NOMO-1 (cell line): Measurements from ENCODE around the gene SLC5A9.
"Not testable (repeated sequence)": the region's sequence is repeated elsewhere in the genome, so short reads cannot be mapped to it uniquely, and the experiment has no call there.

ENCODE experiments used
- DNase-seq, 2 experiments: peaks; one replicate each; lab custom pipeline; 2025; ENCODE audit not compliant: unreplicated experiment in 2 of 2; lab: John Stamatoyannopoulos, UW

Gene SLC5A9

DNA sequence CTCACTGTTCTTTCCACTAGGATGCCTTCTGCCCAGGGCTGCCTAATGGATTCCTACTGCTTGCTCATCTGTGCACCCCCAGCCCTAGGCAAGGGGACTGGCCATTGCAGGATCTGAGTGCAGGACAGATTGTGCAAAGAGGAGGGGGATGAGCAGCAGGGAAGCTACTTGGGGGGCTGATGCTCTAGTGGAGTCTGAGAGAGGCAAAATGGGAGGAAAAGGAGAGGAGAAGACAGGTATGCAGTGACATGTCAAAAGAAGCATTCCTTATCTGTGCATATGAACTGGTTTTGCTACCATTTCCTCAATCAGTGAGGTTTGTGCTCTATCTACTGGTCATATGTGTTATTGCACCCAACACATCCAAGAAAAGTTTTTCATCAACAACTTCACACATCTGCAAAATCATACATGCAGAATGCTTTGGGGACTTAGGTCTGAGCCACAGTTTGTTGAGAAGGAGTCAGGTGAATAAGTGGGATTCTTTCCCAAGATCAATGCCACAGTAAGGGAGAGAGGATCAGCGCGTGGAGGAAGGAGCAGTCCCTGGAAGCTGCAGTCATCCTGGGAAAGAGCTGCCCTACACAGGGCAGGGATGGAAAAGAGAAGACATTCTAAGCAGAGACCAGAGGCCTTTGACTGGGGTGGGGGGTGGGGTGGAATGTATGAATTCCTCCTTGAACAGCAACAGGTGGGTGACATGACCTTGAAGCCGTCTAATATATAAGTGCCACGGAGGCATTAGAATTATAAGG, 14.4 kb downstream of the SLC5A9 start:
- DNase-seq, result peak in 1 of 2 experiments; percentile 11

GRCh38 chr1:48242141-48242736, 19.7 kb downstream of the SLC5A9 start:
- DNase-seq, result no peak

- DNase-seq, result peak; percentile 54 to 91
These were observed 22.6 kb downstream of the SLC5A9 start for GRCh38 chr1:48245106-48245505.

DNA sequence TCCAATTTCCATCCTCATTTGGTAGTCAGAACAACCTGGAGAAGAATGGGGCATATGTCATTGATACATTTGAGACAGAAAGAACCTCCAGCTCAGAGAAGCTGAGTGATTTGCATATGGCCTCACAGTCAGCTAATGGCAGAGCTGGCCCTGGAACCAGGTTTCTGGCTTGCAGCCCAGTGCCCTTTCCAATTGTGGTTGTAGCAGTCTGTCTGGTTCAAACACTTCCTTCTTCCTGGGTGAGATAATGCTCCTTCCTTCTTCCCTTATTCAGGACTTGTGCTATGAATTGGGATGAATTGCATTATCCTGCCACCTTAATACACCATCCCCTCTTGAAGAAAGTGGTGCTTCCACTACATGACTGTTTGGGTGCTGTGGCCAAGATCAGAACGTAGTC, 24.2 kb downstream of the SLC5A9 start:
- no peak for DNase-seq

GRCh38 chr1:48248356-48248755, 25.8 kb downstream of the SLC5A9 start:
- no peak for DNase-seq

DNA sequence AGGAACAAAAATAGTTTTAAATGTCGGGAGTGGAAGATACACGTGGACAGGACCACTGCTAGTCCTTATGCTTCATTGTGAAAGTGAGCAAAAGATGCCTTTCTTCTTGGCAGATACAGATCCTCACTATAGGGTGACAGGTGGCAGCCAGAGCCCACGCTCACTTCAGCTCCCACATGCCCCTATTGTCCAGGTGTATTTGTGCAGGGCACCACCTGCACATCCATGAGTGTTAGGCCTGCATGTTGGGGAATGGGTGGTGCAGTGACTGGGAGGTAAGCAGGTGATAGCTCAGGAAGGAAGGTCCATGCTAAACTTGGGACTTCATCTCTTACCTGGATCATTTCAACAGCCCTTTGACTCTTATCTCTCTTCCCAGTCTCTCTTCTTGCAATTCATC, 27.4 kb downstream of the SLC5A9 start:
- no peak for DNase-seq

- no peak for DNase-seq
These were observed 28.1 kb downstream of the SLC5A9 start for GRCh38 chr1:48250572-48250971.

DNA sequence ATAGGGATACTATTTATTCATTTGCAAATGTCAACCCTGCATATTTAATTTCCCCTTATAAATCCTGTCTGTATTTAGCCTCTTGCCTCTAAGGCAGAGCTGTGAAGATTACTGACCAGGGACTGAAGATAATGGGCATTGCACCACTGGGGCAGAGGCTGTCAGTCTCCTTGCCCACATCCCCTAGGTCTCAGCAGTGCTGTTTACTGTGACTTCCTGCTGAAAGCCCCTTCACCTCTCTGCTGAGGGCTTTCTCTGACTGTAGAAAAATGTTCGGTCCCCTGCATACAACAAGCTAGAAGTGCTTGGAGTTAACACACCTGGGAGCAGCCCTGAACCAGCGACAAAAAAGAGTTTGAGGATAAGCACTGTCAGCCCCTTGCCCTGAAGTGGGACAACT, 28.8 kb downstream of the SLC5A9 start:
- DNase-seq, result no peak

DNA sequence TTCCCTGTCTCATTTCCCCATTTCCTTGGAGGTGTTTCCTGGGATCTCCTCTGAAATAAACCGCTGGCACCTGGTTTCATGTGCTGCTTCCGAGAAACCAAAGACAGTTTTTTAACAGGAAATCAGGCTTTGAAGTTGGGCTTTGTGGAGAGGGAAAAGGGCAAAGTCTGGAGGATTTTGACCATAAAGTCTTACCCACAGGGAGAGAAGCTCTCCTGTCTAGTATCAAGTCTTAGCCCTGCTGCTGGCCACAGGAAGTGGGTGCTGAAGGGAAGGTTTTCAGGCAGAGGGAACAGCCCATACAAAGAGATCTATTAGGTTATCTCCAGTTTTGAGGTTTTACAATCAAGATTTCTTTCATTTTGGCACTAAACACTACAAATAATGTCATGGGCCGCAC, 29.3 kb downstream of the SLC5A9 start:
- no peak for DNase-seq

DNA sequence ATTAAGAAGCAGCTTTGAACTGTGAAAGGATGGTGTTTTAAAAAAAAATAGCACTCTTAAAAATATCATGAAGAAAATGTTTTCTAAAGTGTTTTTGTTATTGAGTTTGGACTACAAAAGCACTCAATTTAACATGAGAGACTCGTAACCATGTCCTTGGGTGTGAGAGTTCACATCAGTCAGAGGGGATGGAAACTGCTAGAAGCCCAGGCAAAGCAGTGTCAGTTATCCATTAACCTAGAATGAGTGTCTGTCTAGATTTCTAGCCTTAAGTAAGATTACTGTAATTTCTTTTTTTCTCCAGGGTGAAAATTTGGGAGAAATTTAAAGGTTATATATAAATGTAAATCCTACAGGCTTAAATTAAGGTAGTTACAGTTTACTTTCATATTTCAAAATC, 31.7 kb downstream of the SLC5A9 start:
- DNase-seq, result no peak

- no peak for DNase-seq
These were observed 35.6 kb downstream of the SLC5A9 start for GRCh38 chr1:48258106-48258505.

DNA sequence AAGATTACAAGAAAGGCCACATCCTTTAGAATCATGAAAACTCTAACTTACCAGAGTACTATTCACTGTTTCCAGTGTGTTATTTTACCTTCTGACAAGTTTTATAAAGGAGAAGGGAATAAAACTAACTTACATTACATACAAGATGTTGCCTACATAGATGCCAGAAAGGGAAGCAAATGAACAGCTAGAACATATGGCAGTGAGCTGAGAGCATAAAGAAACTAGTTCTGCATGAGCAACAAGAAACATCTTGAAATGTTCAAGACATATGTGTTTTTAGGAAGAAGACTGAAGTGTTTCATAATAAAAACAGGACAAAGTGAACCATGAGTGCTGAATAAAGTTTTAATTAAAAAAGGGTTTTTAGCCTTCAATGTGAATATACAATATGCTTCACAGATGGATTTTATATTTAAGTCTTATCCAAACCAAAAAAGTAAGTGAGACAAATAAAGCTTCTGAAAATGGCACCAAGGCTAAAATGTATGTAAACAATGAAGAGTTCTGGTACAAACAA, 39.4 kb downstream of the SLC5A9 start:
- DNase-seq, result no peak

GRCh38 chr1:48263041-48263440, 40.5 kb downstream of the SLC5A9 start:
- no peak for DNase-seq

GRCh38 chr1:48266576-48266975, 44.1 kb downstream of the SLC5A9 start:
- DNase-seq, result no peak

DNA sequence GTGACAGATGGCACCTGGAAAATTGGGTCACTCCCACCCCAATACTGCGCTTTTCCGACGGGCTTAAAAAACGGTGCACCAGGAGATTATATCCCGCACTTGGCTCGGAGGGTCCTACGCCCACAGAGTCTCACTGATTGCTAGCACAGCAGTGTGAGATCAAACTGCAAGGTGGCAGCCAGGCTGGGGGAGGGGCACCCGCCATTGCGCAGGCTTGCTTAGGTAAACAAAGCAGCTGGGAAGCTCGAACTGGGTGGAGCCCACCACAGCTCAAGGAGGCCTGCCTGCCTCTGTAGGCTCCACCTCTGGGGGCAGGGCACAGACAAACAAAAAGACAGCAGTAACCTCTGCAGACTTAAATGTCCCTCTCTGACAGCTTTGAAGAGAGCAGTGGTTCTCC, 54.9 kb downstream of the SLC5A9 start:
- DNase-seq, result not testable (repeated sequence)

DNA sequence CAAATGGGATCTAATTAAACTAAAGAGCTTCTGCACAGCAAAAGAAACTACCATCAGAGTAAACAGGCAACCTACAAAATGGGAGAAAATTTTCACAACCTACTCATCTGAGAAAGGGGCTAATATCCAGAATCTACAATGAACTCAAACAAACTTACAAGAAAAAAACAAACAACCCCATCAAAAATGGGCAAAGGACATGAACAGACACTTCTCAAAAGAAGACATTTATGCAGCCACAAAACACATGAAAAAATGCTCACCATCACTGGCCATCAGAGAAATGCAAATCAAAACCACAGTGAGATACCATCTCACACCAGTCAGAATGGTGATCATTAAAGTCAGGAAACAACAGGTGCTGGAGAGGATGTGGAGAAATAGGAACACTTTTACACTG, 59.8 kb downstream of the SLC5A9 start:
- DNase-seq, result not testable (repeated sequence)

- DNase-seq, result not testable (repeated sequence)
These were observed 62.3 kb downstream of the SLC5A9 start for GRCh38 chr1:48284696-48285420.

DNA sequence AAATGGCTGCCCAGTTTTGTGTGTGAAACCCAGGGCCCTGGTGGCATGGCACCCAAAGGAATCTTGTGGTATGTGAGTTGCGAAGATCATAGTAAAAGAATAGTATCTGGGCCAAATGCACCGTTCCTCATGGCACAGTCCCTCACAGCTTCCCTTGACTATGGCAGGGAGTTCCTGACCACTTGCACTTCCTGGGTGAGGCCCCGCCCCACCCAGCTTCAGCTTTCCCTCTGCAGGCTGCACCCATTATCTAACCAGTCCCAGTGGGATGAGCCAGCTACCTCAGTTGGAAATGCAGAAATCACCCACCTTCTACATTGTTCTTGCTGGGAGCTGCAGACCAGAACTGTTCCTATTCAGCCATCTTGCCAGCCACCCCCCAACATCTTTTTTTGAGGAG, 63.0 kb downstream of the SLC5A9 start:
- DNase-seq, result no peak

GRCh38 chr1:48291421-48291820, 68.9 kb downstream of the SLC5A9 start:
- no peak for DNase-seq

GRCh38 chr1:48292706-48293105, 70.2 kb downstream of the SLC5A9 start:
- no peak for DNase-seq

DNA sequence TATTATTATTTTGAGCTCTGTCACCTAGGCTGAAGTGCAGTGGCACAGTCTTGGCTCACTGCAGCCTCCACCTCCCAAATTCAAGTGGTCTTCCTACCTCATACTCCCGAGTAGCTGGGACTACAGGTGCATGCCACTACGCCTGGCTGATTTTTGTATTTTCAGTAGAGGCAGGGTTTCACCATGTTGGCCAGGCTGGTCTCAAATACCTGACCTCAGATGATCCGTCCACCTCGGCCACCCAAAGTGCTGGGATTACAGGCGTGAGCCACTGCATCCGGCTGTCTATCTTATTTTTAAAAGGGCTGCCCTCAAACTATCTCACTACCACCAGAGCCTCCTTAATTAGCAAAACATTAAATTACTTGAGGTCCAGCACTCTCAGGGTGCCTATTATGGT, 71.6 kb downstream of the SLC5A9 start:
- DNase-seq, result not testable (repeated sequence)

DNA sequence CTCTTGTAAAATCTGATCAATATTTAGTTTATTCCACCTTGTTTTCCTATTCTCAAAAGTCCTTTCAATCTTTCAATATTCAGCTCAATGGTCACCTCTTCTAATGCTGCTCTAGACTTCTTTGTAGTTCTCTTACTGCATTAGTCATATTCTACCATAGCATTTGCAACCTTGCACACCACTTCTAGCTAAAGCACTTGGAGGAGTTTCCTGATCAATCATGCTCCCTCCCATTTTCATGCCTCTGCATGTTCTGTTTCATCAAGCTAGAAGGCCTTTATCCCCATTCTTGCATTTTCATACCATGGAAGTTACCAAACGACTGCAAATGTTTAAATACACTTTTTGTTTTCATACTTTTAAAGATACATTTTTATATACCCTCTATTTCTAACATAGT, 72.1 kb downstream of the SLC5A9 start:
- no peak for DNase-seq
